Mucosa of descending colon (tissue), 3 donors: ENCODE data around the gene HDLBP. TPM values are rescaled to one million over a fixed set of nuclear protein-coding genes. Genes with fewer than 3 reads are reported as not detected.

ENCODE experiments used
- ATAC-seq: fragments of 200-7000 bp; cut with Tn5 transposase; one replicate; pipeline ENCODE4 v1.9.1; 2020; ENCODE audit warnings: mild to moderate bottlenecking, moderate library complexity
- DNase-seq, 3 donors: peaks; one replicate each; pipeline ENCODE4 v3.0.0-alpha.2; 2020
- H3K36me3 ChIP-seq: fragments of 200-600 bp; one replicate; pipeline ENCODE4 v1.8.0; 2021; ENCODE audit warnings: low read depth, mild to moderate bottlenecking
- H3K4me1 ChIP-seq: fragments of 200-600 bp; one replicate; pipeline ENCODE4 v1.8.0; 2021; ENCODE audit warnings: low read depth, mild to moderate bottlenecking
- H3K4me3 ChIP-seq: fragments of 200-600 bp; one replicate; pipeline ENCODE4 v1.8.0; 2021; ENCODE audit warnings: mild to moderate bottlenecking
- H3K9me3 ChIP-seq: fragments of 200-600 bp; one replicate; pipeline ENCODE4 v1.8.0; 2021; ENCODE audit warnings: mild to moderate bottlenecking
- CTCF ChIP-seq: fragments of 200-600 bp; IDR thresholded peaks from one replicate; pipeline ENCODE4 v1.8.0; 2022; ENCODE audit warnings: antibody characterized with exemption, mild to moderate bottlenecking
- intact Hi-C, 2 donors: fragments of 100-400 bp; cut with DNase I in 1 of 2; cut with micrococcal nuclease in 1 of 2; formaldehyde crosslinking; loops; one replicate each; pipeline versions ENCODE4 v1.11.0 to v1.11.1; 2022; cut with DNase I, micrococcal nuclease
- total RNA-seq, 3 donors: library from RNA; stranded (reverse); fragmentation: NEBNext Ultra II Directional in 2 of 3; extraction: Animal tissue kit (Norgen Biotek cat#: 25700) in 2 of 3; gene quantifications; one replicate each; pipeline versions ENCODE4 v1.2.1 to v1.2.4, GENCODE V29; 2021 to 2023
- donor health status: DM: no; HTN: no; CAD: no; lungs with moderate emphysema.
- donor health status: DM: no; HTN: no; CAD: no.
- donor health status: DM: no; HTN: yes; CAD: no.

HDLBP gene
- total RNA-seq, 3 donors from 2014 or later = 363 to 417 (median 379) TPM

- ATAC-seq (no peak), DNase-seq (no peak)
- H3K36me3 ChIP-seq = no peaks in the 10 kb centered on the region
- no peak overlapping the region for H3K4me3 ChIP-seq
- peaks cover 21% of the 10 kb centered on the region for H3K4me1 ChIP-seq
- TF ChIP-seq CTCF = no peak
- H3K9me3 ChIP-seq = no peaks in the 10 kb centered on the region
- intact Hi-C loops = no loop called here
These were observed 3.4 kb downstream of the HDLBP start for GRCh38 chr2:241312082-241312481.

GRCh38 chr2:241310917-241311566 is 4.4 kb downstream of the HDLBP start:
- intact Hi-C loops = no loop called here
- H3K9me3 ChIP-seq = no peaks in the 10 kb centered on the region
- H3K36me3 ChIP-seq = no peaks in the 10 kb centered on the region
- ATAC-seq (no peak), DNase-seq (no peak)
- TF ChIP-seq CTCF = no peak
- no peak overlapping the region for H3K4me3 ChIP-seq
- H3K4me1 ChIP-seq = peaks cover 15% of the 10 kb centered on the region

DNA sequence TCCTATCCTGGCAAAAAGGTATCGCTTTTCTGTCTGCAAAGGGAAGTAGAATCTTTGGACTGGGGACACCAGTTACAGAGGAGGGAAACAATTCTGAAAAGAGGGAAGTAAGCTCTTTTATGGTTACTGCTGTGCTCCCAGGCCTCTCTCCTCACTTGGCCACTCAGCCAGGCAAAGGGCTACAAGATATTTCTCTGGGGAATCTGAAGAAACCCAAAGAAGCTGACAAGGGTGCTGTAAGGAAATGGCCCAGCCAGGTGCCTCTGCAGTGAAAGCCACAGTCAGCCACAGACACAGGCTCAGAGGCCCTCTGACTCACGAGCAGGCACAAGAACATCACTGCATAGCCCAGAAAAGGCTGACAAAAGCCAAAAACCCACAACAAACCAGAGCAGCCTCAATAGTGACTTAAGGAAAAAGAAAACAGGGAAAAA is 5.8 kb downstream of the HDLBP start:
- Histone ChIP-seq H3K4me1 (peaks cover 15% of the 10 kb centered on the region), H3K4me3 (no peak overlapping the region), H3K36me3 (no peaks in the 10 kb centered on the region), H3K9me3 (no peaks in the 10 kb centered on the region)
- peak in 1 of 3 donors; percentile 33 for DNase-seq
- TF ChIP-seq CTCF = no peak
- intact Hi-C loops = no loop called here
- ATAC-seq = peak; percentile 68

GRCh38 chr2:241308832-241309500 is 6.5 kb downstream of the HDLBP start:
- intact Hi-C loops = no loop called here
- TF ChIP-seq CTCF = no peak
- no peak for DNase-seq
- Histone ChIP-seq H3K4me3 (no peak overlapping the region), H3K36me3 (no peaks in the 10 kb centered on the region), H3K4me1 (peaks cover 13% of the 10 kb centered on the region), H3K9me3 (no peaks in the 10 kb centered on the region)
- ATAC-seq = no peak

DNA sequence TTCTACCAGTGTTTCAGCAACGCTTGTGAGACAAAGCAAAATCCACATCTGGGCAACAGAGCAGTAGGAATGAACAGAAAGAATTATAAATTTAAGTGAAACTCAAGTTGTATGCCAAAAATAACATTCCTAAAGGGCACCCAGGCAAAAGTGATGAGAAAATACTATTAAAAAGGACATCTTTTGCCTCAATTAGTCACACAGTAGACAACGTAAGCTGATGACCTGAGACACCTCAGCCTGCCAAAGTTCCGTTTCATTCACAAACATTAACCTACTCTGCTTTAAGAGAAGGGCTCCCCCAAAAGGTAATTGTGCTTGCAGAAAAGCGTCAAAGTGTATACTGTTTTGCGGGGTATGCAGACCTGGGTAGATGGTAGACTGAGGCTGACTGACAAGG is 7.2 kb downstream of the HDLBP start:
- intact Hi-C loops = no loop called here
- H3K36me3 ChIP-seq = no peaks in the 10 kb centered on the region
- H3K4me1 ChIP-seq = peaks cover 8% of the 10 kb centered on the region
- no peak for ATAC-seq
- H3K9me3 ChIP-seq = no peaks in the 10 kb centered on the region
- no peak for DNase-seq
- H3K4me3 ChIP-seq = no peak overlapping the region
- TF ChIP-seq CTCF = no peak
